PC-9 (cell line): ENCODE results near the gene HMGN4. TPM values are rescaled to one million over a fixed set of nuclear protein-coding genes. Genes with fewer than 3 reads are reported as not detected.

Experiments
- BruUV-seq: library from RNA; stranded (reverse); fragments of 400-500 nt; replicated peaks from 2 replicates; lab custom pipeline; 2021; lab: Mats Ljungman, UMichigan
- CTCF ChIA-PET: fragments of 300-600 bp; sonication (Branson Sonifier 250); formaldehyde crosslinking; loops from one replicate; lab custom pipeline; 2022; ENCODE audit warnings: antibody characterized with exemption; lab: Charles Lee
- POLR2A ChIA-PET: fragments of 300-600 bp; sonication (Branson Sonifier 250); formaldehyde crosslinking; loops from one replicate; lab custom pipeline; 2022; ENCODE audit warnings: antibody characterized with exemption; ENCODE audit not compliant: unreplicated experiment; lab: Charles Lee
- DNase-seq, 2 experiments: peaks; one replicate each; pipeline versions ENCODE4 v3.0.0 to v3.0.0-alpha.2; 2015 to 2022; ENCODE audit warnings: mixed read lengths in 1 of 2
- H2AFZ ChIP-seq: fragments of 200-600 bp; sonication (generic); 2 replicates; pipeline ENCODE4 v1.8.1; 2017; ENCODE audit warnings: antibody characterized with exemption
- H3F3A ChIP-seq: fragments of 200-600 bp; sonication (generic); 2 replicates; pipeline ENCODE4 v1.8.1; 2017; ENCODE audit warnings: antibody characterized with exemption, mild to moderate bottlenecking, low read depth; ENCODE audit not compliant: insufficient read depth
- H3K27ac ChIP-seq: fragments of 200-600 bp; sonication (generic); 2 replicates; pipeline ENCODE4 v1.6.1; 2016; ENCODE audit warnings: mixed run types
- H3K27me3 ChIP-seq: fragments of 200-600 bp; sonication (generic); 2 replicates; pipeline ENCODE4 v1.6.1; 2016; ENCODE audit warnings: low read depth, mixed run types; ENCODE audit not compliant: insufficient read depth
- H3K36me3 ChIP-seq: fragments of 200-600 bp; sonication (generic); 2 replicates; pipeline ENCODE4 v1.6.1; 2016; ENCODE audit warnings: low read depth, mixed run types
- H3K4me1 ChIP-seq: fragments of 200-600 bp; sonication (generic); replicated peaks from 2 replicates; pipeline ENCODE4 v1.6.1; 2016; ENCODE audit warnings: mixed run types; ENCODE audit not compliant: insufficient read depth
- H3K4me2 ChIP-seq: fragments of 200-600 bp; sonication (generic); 2 replicates; pipeline ENCODE4 v1.6.1; 2017; ENCODE audit warnings: mixed run types
- H3K4me3 ChIP-seq: fragments of 200-600 bp; sonication (generic); 2 replicates; pipeline ENCODE4 v1.6.1; 2016; ENCODE audit warnings: mixed run types
- H3K79me2 ChIP-seq: fragments of 200-600 bp; sonication (generic); 2 replicates; pipeline ENCODE4 v1.6.1; 2017; ENCODE audit warnings: low read depth, mixed run types
- H3K9me2 ChIP-seq: fragments of 200-600 bp; sonication (generic); 2 replicates; pipeline ENCODE4 v1.8.1; 2017; ENCODE audit warnings: mild to moderate bottlenecking; ENCODE audit not compliant: insufficient read depth
- H3K9me3 ChIP-seq: fragments of 200-600 bp; sonication (generic); 2 replicates; pipeline ENCODE4 v1.8.1; 2016; ENCODE audit warnings: low read depth; ENCODE audit not compliant: insufficient read depth
- H4K20me1 ChIP-seq: fragments of 200-600 bp; sonication (generic); 2 replicates; pipeline ENCODE4 v1.8.1; 2017; ENCODE audit not compliant: insufficient read depth
- EZH2 ChIP-seq: fragments of 200-600 bp; sonication (generic); IDR thresholded peaks from 2 replicates; pipeline ENCODE4 v1.8.0; 2017; ENCODE audit warnings: antibody characterized with exemption, low read depth
- intact Hi-C: fragments of 100-400 bp; cut with micrococcal nuclease; formaldehyde crosslinking; loops from one replicate; pipeline ENCODE4 v1.10.0; 2022; ENCODE audit not compliant: unreplicated experiment
- total RNA-seq: library from RNA; stranded (reverse); gene quantifications from 2 replicates; pipeline ENCODE4 v1.2.3, GENCODE V29; 2021
- TF ChIP-seq, protein P1 (sequence below): fragments of 200-600 bp; sonication (generic); conservative IDR thresholded peaks from 2 replicates; pipeline ENCODE4 v1.6.1; 2017; ENCODE audit warnings: mixed run types, antibody characterized with exemption, mild to moderate bottlenecking, moderate library complexity

HMGN4 gene
- total RNA-seq, 1 experiment from 2014 or later = 86.9 TPM

DNA sequence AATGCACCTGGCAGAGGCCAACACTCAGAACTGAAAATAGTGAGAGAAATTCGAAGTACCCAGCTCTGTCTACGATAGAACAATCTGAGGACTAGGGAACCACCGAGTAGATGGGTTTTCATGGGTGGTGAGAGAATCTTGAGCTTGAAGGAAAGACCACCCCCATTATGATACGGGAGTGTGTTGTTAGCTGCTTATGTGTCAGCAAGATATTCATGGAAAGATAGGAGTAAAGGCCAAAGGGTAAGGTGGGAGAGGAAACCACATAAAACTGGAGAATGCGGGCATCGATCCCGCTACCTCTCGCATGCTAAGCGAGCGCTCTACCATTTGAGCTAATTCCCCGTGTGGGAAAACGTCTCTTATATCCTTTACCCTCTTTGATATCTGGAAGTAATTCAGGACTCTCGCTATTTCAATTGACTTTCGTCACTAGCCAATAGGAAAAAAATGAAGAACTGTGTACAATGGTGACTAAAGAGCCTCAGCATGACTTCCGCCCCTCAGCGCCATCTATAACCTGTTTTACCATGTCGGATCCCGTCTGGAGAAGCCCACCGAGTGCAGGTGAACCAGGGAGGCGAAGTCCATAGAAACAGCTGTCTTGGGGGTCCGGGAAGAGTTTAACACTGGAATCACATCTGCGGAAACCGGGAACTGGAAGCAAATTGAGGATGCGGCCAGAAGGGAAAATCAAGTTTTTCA lies 33.6 kb downstream of the HMGN4 start:
- peak; percentile 76 to 90 for DNase-seq
- peak overlapping the region; percentile 82 for H3K27ac ChIP-seq
- H3K27me3 ChIP-seq = no peaks in the 10 kb centered on the region
- H3K4me3 ChIP-seq = peak overlapping the region; percentile 74
- H3K79me2 ChIP-seq = no peaks in the 10 kb centered on the region
- peak overlapping the region; percentile 96 for H2AFZ ChIP-seq
- H3K9me2 ChIP-seq = no peaks in the 10 kb centered on the region
- ChIA-PET POLR2A (interaction anchor here (0.5 to 1.4 kb wide), 5 partner anchors 24 to 546 kb away, joined by 3 to 39 read pairs (median 3); a partner anchor contains a TSS), CTCF (interaction anchor here (0.5 to 3.1 kb wide), 9 partner anchors 24 to 617 kb away, joined by 3 to 22 read pairs (median 7); no protein-coding TSS in a partner anchor)
- intact Hi-C loops = loop anchor here (1.0 kb wide), 1 partner anchor 25 kb away; the partner anchor contains the start of gene ABT1
- TSS peak; percentile 74 for BruUV-seq
- H3K9me3 ChIP-seq = no peaks in the 10 kb centered on the region
- 0 out of 2 replicates have a peak, but pooled peaks cover 6% of the 10 kb centered on the region for H3K4me1 ChIP-seq
- no peaks in the 10 kb centered on the region for H3K36me3 ChIP-seq
- no peak for TF ChIP-seq EZH2
- TF ChIP-seq, protein P1, sequence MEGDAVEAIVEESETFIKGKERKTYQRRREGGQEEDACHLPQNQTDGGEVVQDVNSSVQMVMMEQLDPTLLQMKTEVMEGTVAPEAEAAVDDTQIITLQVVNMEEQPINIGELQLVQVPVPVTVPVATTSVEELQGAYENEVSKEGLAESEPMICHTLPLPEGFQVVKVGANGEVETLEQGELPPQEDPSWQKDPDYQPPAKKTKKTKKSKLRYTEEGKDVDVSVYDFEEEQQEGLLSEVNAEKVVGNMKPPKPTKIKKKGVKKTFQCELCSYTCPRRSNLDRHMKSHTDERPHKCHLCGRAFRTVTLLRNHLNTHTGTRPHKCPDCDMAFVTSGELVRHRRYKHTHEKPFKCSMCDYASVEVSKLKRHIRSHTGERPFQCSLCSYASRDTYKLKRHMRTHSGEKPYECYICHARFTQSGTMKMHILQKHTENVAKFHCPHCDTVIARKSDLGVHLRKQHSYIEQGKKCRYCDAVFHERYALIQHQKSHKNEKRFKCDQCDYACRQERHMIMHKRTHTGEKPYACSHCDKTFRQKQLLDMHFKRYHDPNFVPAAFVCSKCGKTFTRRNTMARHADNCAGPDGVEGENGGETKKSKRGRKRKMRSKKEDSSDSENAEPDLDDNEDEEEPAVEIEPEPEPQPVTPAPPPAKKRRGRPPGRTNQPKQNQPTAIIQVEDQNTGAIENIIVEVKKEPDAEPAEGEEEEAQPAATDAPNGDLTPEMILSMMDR = no peak
- H3K4me2 ChIP-seq = peak overlapping the region; percentile 72
- H3F3A ChIP-seq = peaks cover 37% of the 10 kb centered on the region
- no peaks in the 10 kb centered on the region for H4K20me1 ChIP-seq

DNA sequence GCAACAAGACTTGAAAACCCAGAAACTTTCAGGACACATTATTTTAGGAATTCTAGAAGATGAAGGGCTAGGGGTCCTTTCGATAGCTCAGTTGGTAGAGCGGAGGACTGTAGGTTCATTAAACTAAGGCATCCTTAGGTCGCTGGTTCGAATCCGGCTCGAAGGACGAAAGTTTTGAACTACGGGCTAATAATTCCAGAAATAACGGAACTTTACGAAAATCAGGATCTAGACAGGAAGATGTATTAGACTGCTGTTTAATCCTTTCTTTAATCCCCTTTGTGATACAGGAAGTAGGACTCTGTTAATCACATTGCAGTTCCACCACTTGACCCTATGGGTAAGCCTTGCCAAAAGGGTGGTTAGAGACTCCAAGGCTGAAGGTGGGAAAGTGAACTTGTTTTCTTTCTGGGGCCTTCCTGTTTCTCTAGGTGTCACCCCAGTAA lies 37.4 kb downstream of the HMGN4 start:
- ChIA-PET POLR2A (interaction anchor here (0.6 kb wide), 1 partner anchor 554 kb away, joined by 4 read pairs; no protein-coding TSS in a partner anchor), CTCF (no interaction called here)
- no peak overlapping the region for H3K27ac ChIP-seq
- H4K20me1 ChIP-seq = no peaks in the 10 kb centered on the region
- no peaks in the 10 kb centered on the region for H3K27me3 ChIP-seq
- DNase-seq = no peak
- no peaks in the 10 kb centered on the region for H3K36me3 ChIP-seq
- no TSS peak for BruUV-seq
- 0 out of 2 replicates have a peak, but pooled peaks cover 6% of the 10 kb centered on the region for H3K4me1 ChIP-seq
- no peaks in the 10 kb centered on the region for H3K9me2 ChIP-seq
- H3K79me2 ChIP-seq = no peaks in the 10 kb centered on the region
- TF ChIP-seq, protein P1 = no peak
- no peak for TF ChIP-seq EZH2
- peaks cover 29% of the 10 kb centered on the region; the same call in 1 of the 2 replicates for H3F3A ChIP-seq
- H3K4me2 ChIP-seq = peak overlapping the region; percentile 83
- no peak overlapping the region; the same call in 1 of the 2 replicates for H2AFZ ChIP-seq
- no peak overlapping the region for H3K4me3 ChIP-seq
- intact Hi-C loops = loop anchor here (5.0 kb wide), 1 partner anchor 398 kb away; no protein-coding TSS in a partner anchor
- peaks cover 7% of the 10 kb centered on the region; the same call in 1 of the 2 replicates for H3K9me3 ChIP-seq

DNA sequence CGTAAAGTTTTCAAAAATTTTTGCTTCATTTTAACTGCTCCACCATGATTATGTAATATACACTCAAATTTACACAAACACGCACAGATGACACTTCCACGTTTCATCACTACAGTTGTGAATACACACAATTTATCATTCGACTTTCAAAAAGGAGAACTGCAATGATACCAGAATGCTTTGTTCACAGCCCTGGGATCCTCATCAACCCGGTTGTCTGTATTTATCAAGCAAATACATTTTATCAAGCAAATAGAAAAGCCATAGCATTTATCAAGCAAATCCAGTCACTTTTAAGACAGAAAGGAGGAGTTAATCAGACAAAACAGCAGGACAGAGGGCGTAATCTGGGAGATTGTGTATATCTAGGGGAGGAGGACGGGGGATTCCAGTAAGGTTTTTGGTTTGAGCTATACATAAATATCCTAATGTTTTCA lies 38.3 kb downstream of the HMGN4 start:
- no TSS peak for BruUV-seq
- no peaks in the 10 kb centered on the region for H4K20me1 ChIP-seq
- no peak overlapping the region; the same call in 1 of the 2 replicates for H3K27ac ChIP-seq
- peaks cover 7% of the 10 kb centered on the region; the same call in 1 of the 2 replicates for H3K9me3 ChIP-seq
- H3K27me3 ChIP-seq = no peaks in the 10 kb centered on the region
- 0 out of 2 replicates have a peak, but pooled peaks cover 6% of the 10 kb centered on the region for H3K4me1 ChIP-seq
- H3K36me3 ChIP-seq = no peaks in the 10 kb centered on the region
- no peaks in the 10 kb centered on the region for H3K79me2 ChIP-seq
- H3K9me2 ChIP-seq = no peaks in the 10 kb centered on the region
- DNase-seq = no peak
- H3K4me3 ChIP-seq = peak overlapping the region; percentile 60
- peak overlapping the region; percentile 83 for H3K4me2 ChIP-seq
- POLR2A ChIA-PET = interaction anchor here (0.5 to 0.7 kb wide), 5 partner anchors 19 to 1394 kb away, joined by 3 to 5 read pairs (median 4); a partner anchor contains a TSS
- peaks cover 25% of the 10 kb centered on the region; the same call in 1 of the 2 replicates for H3F3A ChIP-seq
- peak overlapping the region; percentile 79 for H2AFZ ChIP-seq
- intact Hi-C loops = loop anchor here (5.0 kb wide), 1 partner anchor 399 kb away; no protein-coding TSS in a partner anchor
- CTCF ChIA-PET = interaction anchor here (0.7 to 1.5 kb wide), 3 partner anchors 19 to 240 kb away, joined by 3 to 10 read pairs (median 3); no protein-coding TSS in a partner anchor
- TF ChIP-seq EZH2 = no peak
- TF ChIP-seq, protein P1 = no peak
